HG03196 (cell line): ENCODE results near the gene VGF.

Experiments
- ATAC-seq: cut with Tn5 transposase; IDR thresholded peaks from one replicate; pipeline ENCODE4 v1.9.1; 2021; ENCODE audit not compliant: unreplicated experiment

VGF gene

GRCh38 chr7:101166909-101167644 is 1.7 kb upstream of the VGF start:
- ATAC-seq: no peak

GRCh38 chr7:101166648-101166908 is 1.2 kb upstream of the VGF start:
- ATAC-seq: no peak

GRCh38 chr7:101165958-101166647 is 734 bp upstream of the VGF start:
- ATAC-seq: no peak

GRCh38 chr7:101164071-101164840 is 1.1 kb downstream of the VGF start:
- no peak for ATAC-seq

- ATAC-seq: no peak
Observed at GRCh38 chr7:101163279-101164070, 1.9 kb downstream of the VGF start.

- ATAC-seq: no peak
Observed at GRCh38 chr7:101162551-101163278, 2.7 kb downstream of the VGF start.

- ATAC-seq: no peak
Observed at GRCh38 chr7:101161692-101162471, 3.5 kb downstream of the VGF start.

- ATAC-seq: no peak
Observed at GRCh38 chr7:101160910-101161309, 4.5 kb downstream of the VGF start.

- no peak for ATAC-seq
Observed at GRCh38 chr7:101159696-101160674, 5.4 kb downstream of the VGF start.

- ATAC-seq: no peak
Observed at GRCh38 chr7:101156866-101157589, 8.3 kb downstream of the VGF start.

- ATAC-seq: no peak
Observed at GRCh38 chr7:101156277-101156676, 9.1 kb downstream of the VGF start.

GRCh38 chr7:101155303-101155702 is 10.1 kb downstream of the VGF start:
- no peak for ATAC-seq

GRCh38 chr7:101154693-101155102 is 10.7 kb downstream of the VGF start:
- ATAC-seq: peak; percentile 20

GRCh38 chr7:101153969-101154692 is 11.2 kb downstream of the VGF start, which contains the start of gene AP1S1:
Gene AP1S1 (plus strand): TSS chr7:101154476. CDS start chr7:101154515, 39 bp downstream.
- peak; percentile 75 for ATAC-seq

- ATAC-seq: no peak
Observed at GRCh38 chr7:101151908-101152651, 13.3 kb downstream of the VGF start.

- no peak for ATAC-seq
Observed at GRCh38 chr7:101140746-101141382, 24.5 kb downstream of the VGF start.
